Measurements from ENCODE around the gene GMCL2.

DNA sequence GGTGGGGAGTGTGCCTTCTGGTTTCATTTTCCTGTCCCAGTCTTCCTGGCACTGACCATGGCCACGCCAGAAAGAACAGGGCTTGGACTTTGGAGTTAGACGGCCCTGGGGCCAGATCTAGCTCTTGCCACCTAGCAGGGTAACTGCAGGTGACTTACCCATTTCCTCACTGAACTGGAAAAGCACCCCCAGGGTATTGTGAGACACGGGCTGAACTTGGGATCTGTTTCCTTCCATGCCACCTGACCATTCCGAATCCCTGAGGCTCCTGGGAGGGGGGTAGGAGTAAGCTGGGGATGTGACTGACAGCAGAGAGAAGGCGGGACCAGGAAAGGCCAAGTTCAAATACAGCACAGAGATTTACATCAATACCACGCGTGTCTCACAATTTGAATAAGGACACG is 26.6 kb upstream of the GMCL2 start:
- TF ChIP-seq FOXJ3 (CRISPR knock-in tag; IDR thresholded peaks at IDR 0.05) (no peak), EZH2phosphoT487 (IDR thresholded peaks at IDR 0.05; ENCODE audit: borderline replicate concordance, low read depth) (no peak), SMC3 (IDR thresholded peaks at IDR 0.05; ENCODE audit: low read depth, low read length) (no peak), EP300 (IDR thresholded peaks at IDR 0.05; ENCODE audit: borderline replicate concordance in 1 of 2, low read depth in 1 of 2, low read length in 1 of 2) (no peak), JUND (IDR thresholded peaks at IDR 0.05) (no peak), FOXM1 (IDR thresholded peaks at IDR 0.05; ENCODE audit: low read depth) (no peak), SIN3A (IDR thresholded peaks at IDR 0.05; ENCODE audit: borderline replicate concordance, low read depth, low read length) (no peak), ELF1 (IDR thresholded peaks at IDR 0.05) (no peak), POLR2AphosphoS5 (IDR thresholded peaks at IDR 0.05; ENCODE audit: low read depth, low read length) (no peak), NRF1 (IDR thresholded peaks at IDR 0.05; ENCODE audit: low read depth, low read length) (no peak)
- TF ChIP-seq, protein P1, sequence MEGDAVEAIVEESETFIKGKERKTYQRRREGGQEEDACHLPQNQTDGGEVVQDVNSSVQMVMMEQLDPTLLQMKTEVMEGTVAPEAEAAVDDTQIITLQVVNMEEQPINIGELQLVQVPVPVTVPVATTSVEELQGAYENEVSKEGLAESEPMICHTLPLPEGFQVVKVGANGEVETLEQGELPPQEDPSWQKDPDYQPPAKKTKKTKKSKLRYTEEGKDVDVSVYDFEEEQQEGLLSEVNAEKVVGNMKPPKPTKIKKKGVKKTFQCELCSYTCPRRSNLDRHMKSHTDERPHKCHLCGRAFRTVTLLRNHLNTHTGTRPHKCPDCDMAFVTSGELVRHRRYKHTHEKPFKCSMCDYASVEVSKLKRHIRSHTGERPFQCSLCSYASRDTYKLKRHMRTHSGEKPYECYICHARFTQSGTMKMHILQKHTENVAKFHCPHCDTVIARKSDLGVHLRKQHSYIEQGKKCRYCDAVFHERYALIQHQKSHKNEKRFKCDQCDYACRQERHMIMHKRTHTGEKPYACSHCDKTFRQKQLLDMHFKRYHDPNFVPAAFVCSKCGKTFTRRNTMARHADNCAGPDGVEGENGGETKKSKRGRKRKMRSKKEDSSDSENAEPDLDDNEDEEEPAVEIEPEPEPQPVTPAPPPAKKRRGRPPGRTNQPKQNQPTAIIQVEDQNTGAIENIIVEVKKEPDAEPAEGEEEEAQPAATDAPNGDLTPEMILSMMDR (IDR thresholded peaks at IDR 0.05) = no peak
- TF ChIP-seq, protein P2, sequence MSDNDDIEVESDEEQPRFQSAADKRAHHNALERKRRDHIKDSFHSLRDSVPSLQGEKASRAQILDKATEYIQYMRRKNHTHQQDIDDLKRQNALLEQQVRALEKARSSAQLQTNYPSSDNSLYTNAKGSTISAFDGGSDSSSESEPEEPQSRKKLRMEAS (IDR thresholded peaks at IDR 0.05; ENCODE audit: low read depth) = no peak
- TF ChIP-seq, protein P3, sequence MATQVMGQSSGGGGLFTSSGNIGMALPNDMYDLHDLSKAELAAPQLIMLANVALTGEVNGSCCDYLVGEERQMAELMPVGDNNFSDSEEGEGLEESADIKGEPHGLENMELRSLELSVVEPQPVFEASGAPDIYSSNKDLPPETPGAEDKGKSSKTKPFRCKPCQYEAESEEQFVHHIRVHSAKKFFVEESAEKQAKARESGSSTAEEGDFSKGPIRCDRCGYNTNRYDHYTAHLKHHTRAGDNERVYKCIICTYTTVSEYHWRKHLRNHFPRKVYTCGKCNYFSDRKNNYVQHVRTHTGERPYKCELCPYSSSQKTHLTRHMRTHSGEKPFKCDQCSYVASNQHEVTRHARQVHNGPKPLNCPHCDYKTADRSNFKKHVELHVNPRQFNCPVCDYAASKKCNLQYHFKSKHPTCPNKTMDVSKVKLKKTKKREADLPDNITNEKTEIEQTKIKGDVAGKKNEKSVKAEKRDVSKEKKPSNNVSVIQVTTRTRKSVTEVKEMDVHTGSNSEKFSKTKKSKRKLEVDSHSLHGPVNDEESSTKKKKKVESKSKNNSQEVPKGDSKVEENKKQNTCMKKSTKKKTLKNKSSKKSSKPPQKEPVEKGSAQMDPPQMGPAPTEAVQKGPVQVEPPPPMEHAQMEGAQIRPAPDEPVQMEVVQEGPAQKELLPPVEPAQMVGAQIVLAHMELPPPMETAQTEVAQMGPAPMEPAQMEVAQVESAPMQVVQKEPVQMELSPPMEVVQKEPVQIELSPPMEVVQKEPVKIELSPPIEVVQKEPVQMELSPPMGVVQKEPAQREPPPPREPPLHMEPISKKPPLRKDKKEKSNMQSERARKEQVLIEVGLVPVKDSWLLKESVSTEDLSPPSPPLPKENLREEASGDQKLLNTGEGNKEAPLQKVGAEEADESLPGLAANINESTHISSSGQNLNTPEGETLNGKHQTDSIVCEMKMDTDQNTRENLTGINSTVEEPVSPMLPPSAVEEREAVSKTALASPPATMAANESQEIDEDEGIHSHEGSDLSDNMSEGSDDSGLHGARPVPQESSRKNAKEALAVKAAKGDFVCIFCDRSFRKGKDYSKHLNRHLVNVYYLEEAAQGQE (IDR thresholded peaks at IDR 0.05; ENCODE audit: low read depth, low read length) = no peak
